Activated CD4-positive, alpha-beta T cell treated with anti-CD3 and anti-CD28 coated beads, Interleukin-2, amount 10 ng/mL, durations not matched to agents 7 days and 5 days (primary cell): ENCODE results near the gene RNF5. TPM values are rescaled to one million over a fixed set of nuclear protein-coding genes. Genes with fewer than 3 reads are reported as not detected.
"Not testable (repeated sequence)": the region's sequence is repeated elsewhere in the genome, so short reads cannot be mapped to it uniquely, and the experiment has no call there.

Source experiments
- CTCF ChIA-PET: fragments of 350-600 bp; sonication (Branson Sonifier 250); formaldehyde crosslinking; loops from one replicate; lab custom pipeline; 2021; ENCODE audit warnings: antibody characterized with exemption; lab: Charles Lee
- POLR2A ChIA-PET: fragments of 350-600 bp; sonication (Branson Sonifier 250); formaldehyde crosslinking; loops from one replicate; lab custom pipeline; 2021; ENCODE audit warnings: antibody characterized with exemption; lab: Charles Lee
- DNase-seq: peaks from one replicate; pipeline ENCODE4 v3.0.0-alpha.2; 2020
- H3K27ac Mint-ChIP-seq: one replicate; pipeline ENCODE4 v1.8.0; 2021; ENCODE audit warnings: mild to moderate bottlenecking, moderate library complexity, mixed read lengths
- H3K27me3 Mint-ChIP-seq: one replicate; pipeline ENCODE4 v1.8.0; 2021; ENCODE audit warnings: mixed read lengths
- H3K36me3 Mint-ChIP-seq: one replicate; pipeline ENCODE4 v1.8.0; 2021; ENCODE audit warnings: low read depth, mixed read lengths
- H3K4me1 Mint-ChIP-seq: one replicate; pipeline ENCODE4 v1.8.0; 2021; ENCODE audit warnings: mixed read lengths
- H3K4me3 Mint-ChIP-seq: one replicate; pipeline ENCODE4 v1.8.0; 2021; ENCODE audit warnings: mild to moderate bottlenecking, moderate library complexity, mixed read lengths
- H3K9me3 Mint-ChIP-seq: one replicate; pipeline ENCODE4 v1.8.0; 2021; ENCODE audit warnings: mixed read lengths
- total RNA-seq, 2 experiments: library from RNA; stranded (reverse); gene quantifications; one replicate each; pipeline ENCODE4 v1.2.3, GENCODE V29; 2021

Gene RNF5
- total RNA-seq, 2 experiments from 2014 or later, result 39.8 to 49.7 TPM

DNA sequence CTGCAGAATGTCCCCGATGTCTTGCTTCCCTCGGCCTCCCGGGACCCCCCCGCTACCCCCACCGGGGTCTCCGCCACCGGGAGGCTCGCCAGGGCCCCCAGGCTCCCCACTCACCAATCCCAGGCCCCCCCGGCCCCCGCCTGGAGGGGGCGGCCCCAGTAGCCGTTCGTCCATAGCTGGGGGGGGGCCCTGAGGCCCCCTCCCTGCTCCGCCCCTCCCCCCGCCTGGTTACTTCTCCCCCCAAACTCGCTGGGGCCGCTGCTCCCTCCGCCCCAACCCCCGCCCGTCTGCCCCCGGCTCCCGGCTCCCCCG, 11.5 kb downstream of the RNF5 start:
- peaks cover 60% of the 10 kb centered on the region for H3K36me3 Mint-ChIP-seq
- POLR2A ChIA-PET, result no interaction called here
- CTCF ChIA-PET, result interaction anchor here (1.3 to 1.4 kb wide), 3 partner anchors 8 to 59 kb away, joined by 3 to 6 read pairs (median 3); partner anchors contain the start of gene FKBPL

GRCh38 chr6:32190054-32190851, 12.0 kb downstream of the RNF5 start, which contains the start of gene PBX2:
TSS of gene PBX2 (minus strand) at chr6:32190202. CDS start at chr6:32189915, 287 bp downstream.
- Mint-ChIP-seq H3K4me3 (peak within 1 kb of the TSS; percentile 100), H3K36me3 (peaks cover 60% of the 10 kb centered on the region), H3K9me3 (no peaks in the 10 kb centered on the region), H3K4me1 (peaks cover 63% of the 10 kb centered on the region), H3K27me3 (no peaks in the 10 kb centered on the region), H3K27ac (peak within 1 kb of the TSS; percentile 97)
- ChIA-PET POLR2A (interaction anchor here (1.0 kb wide), 1 partner anchor 654 kb away, joined by 3 read pairs; no protein-coding TSS in a partner anchor), CTCF (interaction anchor here (0.9 to 1.4 kb wide), 5 partner anchors 9 to 60 kb away, joined by 3 to 6 read pairs (median 3); partner anchors contain the start of gene FKBPL)
- DNase-seq, result peak; percentile 93

More for the DNA sequence above, 11.5 kb downstream of the RNF5 start:
- no peaks in the 10 kb centered on the region for H3K9me3 Mint-ChIP-seq
- H3K4me3 Mint-ChIP-seq, result peak overlapping the region; percentile 100
- H3K27ac Mint-ChIP-seq, result peak overlapping the region; percentile 69
- no peaks in the 10 kb centered on the region for H3K27me3 Mint-ChIP-seq
- no peak for DNase-seq
- peaks cover 57% of the 10 kb centered on the region for H3K4me1 Mint-ChIP-seq

GRCh38 chr6:32190911-32191677, 12.9 kb downstream of the RNF5 start:
- no peaks in the 10 kb centered on the region for H3K27me3 Mint-ChIP-seq
- no peaks in the 10 kb centered on the region for H3K9me3 Mint-ChIP-seq
- H3K27ac Mint-ChIP-seq, result peak overlapping the region; percentile 97
- peak overlapping the region; percentile 100 for H3K4me3 Mint-ChIP-seq
- CTCF ChIA-PET, result interaction anchor here (0.9 to 1.4 kb wide), 5 partner anchors 9 to 61 kb away, joined by 3 to 6 read pairs (median 3); partner anchors contain the start of gene FKBPL
- POLR2A ChIA-PET, result interaction anchor here (1.0 kb wide), 1 partner anchor 654 kb away, joined by 3 read pairs; no protein-coding TSS in a partner anchor
- H3K36me3 Mint-ChIP-seq, result peaks cover 53% of the 10 kb centered on the region
- DNase-seq, result no peak
- H3K4me1 Mint-ChIP-seq, result peaks cover 58% of the 10 kb centered on the region

GRCh38 chr6:32191696-32192607, 13.7 kb downstream of the RNF5 start:
- no peaks in the 10 kb centered on the region for H3K27me3 Mint-ChIP-seq
- no peaks in the 10 kb centered on the region for H3K9me3 Mint-ChIP-seq
- peaks cover 45% of the 10 kb centered on the region for H3K36me3 Mint-ChIP-seq
- peaks cover 53% of the 10 kb centered on the region for H3K4me1 Mint-ChIP-seq
- ChIA-PET POLR2A (no interaction called here), CTCF (interaction anchor here (1.2 kb wide), 1 partner anchor 13 kb away, joined by 6 read pairs; no protein-coding TSS in a partner anchor)
- peak overlapping the region; percentile 97 for H3K27ac Mint-ChIP-seq
- DNase-seq, result no peak
- peak overlapping the region; percentile 100 for H3K4me3 Mint-ChIP-seq

- ChIA-PET POLR2A (interaction anchor here (1.0 kb wide), 1 partner anchor 64 kb away, joined by 3 read pairs; no protein-coding TSS in a partner anchor), CTCF (interaction anchor here (0.6 to 1.2 kb wide), 2 partner anchors 13 to 49 kb away, joined by 5 to 6 read pairs; no protein-coding TSS in a partner anchor)
- peak; percentile 73 for DNase-seq
- peaks cover 48% of the 10 kb centered on the region for H3K4me1 Mint-ChIP-seq
- no peaks in the 10 kb centered on the region for H3K27me3 Mint-ChIP-seq
- peaks cover 38% of the 10 kb centered on the region for H3K36me3 Mint-ChIP-seq
- peak within 1 kb of the TSS; percentile 97 for H3K27ac Mint-ChIP-seq
- no peaks in the 10 kb centered on the region for H3K9me3 Mint-ChIP-seq
- H3K4me3 Mint-ChIP-seq, result peak within 1 kb of the TSS; percentile 100
Measured at GRCh38 chr6:32192608-32193039, 14.4 kb downstream of the RNF5 start, which contains the start of gene GPSM3. TSS of gene GPSM3 (minus strand) at chr6:32192643. CDS start at chr6:32192513, 130 bp downstream.

DNA sequence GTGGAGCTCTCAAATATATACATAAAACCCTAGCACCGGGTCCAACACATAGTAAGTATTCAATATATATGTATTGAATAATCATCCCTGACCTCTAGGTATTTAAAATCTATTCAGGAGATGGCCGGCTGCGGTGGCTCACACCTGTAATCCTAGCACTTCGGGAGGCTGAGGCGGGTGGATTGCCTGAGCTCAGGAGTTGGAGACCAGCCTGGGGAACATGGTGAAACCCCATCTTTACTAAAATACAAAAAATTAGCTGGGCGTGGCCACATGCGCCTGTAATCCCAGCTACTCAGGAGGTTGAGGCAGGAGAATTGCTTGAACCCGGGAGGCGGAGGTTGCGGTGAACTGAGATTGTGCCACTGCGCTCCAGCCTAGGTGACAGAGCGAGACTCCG, 14.9 kb downstream of the RNF5 start:
- ChIA-PET CTCF (interaction anchor here (0.6 to 1.2 kb wide), 3 partner anchors 14 to 1543 kb away, joined by 4 to 6 read pairs (median 5); no protein-coding TSS in a partner anchor), POLR2A (interaction anchor here (1.0 kb wide), 1 partner anchor 64 kb away, joined by 3 read pairs; no protein-coding TSS in a partner anchor)
- DNase-seq, H3K27me3 Mint-ChIP-seq, H3K9me3 Mint-ChIP-seq: not testable (repeated sequence)
- H3K4me3 Mint-ChIP-seq, result peak overlapping the region; percentile 100
- H3K4me1 Mint-ChIP-seq, result peaks cover 43% of the 10 kb centered on the region
- H3K36me3 Mint-ChIP-seq, result peaks cover 33% of the 10 kb centered on the region
- H3K27ac Mint-ChIP-seq, result peak overlapping the region; percentile 97

- ChIA-PET CTCF (no interaction called here), POLR2A (no interaction called here)
- H3K9me3 Mint-ChIP-seq, result no peaks in the 10 kb centered on the region
- H3K4me1 Mint-ChIP-seq, result peaks cover 31% of the 10 kb centered on the region
- peaks cover 22% of the 10 kb centered on the region for H3K36me3 Mint-ChIP-seq
- no peaks in the 10 kb centered on the region for H3K27me3 Mint-ChIP-seq
- no peak for DNase-seq
- peak overlapping the region; percentile 91 for H3K4me3 Mint-ChIP-seq
- peak overlapping the region; percentile 99 for H3K27ac Mint-ChIP-seq
Measured at GRCh38 chr6:32194388-32194787, 16.2 kb downstream of the RNF5 start.

DNA sequence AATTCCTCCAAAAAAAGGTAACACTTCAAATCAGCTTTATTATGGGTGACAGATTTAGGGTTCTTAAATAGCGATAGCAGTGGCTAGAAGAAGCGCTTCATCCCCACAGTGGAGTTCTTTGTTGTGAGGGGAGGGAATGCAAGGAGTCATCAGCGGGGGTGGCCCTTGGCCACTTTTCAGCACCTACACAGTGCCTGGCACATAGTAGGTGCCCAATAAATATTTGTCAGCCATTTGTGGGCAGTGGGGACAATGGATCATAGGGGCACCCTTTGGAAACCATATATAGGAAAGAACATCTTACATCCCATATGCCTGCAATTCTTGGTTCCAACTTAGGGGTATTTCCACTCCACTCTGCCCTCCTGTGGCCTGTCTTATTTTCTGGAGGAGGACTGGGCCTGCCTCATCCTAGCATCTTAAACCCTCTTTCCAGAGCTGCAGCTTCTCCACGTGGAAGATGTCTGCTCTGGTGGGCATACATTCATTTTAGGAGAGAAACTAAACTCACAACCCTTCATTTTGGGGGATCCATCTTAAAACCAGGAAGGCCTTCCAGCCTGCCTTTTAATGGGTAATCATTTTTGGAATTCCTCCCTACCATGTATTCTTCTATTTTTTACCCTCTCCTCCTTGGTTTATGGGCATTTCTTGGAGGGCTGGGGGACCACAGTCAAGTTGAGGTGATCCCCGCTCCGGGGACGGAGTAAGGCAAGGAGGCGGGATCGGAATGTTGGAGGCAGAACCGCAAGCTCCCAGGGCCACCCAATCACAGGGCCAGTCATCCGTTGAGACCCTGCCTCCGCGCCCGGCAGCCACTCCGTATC, 16.8 kb downstream of the RNF5 start:
- Mint-ChIP-seq H3K27me3 (no peaks in the 10 kb centered on the region), H3K9me3 (no peaks in the 10 kb centered on the region), H3K36me3 (peaks cover 21% of the 10 kb centered on the region), H3K27ac (peak overlapping the region; percentile 99), H3K4me3 (peak overlapping the region; percentile 91), H3K4me1 (peaks cover 31% of the 10 kb centered on the region)
- CTCF ChIA-PET, result interaction anchor here (0.7 to 1.5 kb wide), 11 partner anchors 8 to 92 kb away, joined by 3 to 10 read pairs (median 4); partner anchors contain the start of genes ATF6B and FKBPL
- DNase-seq, result peak; percentile 53
- POLR2A ChIA-PET, result interaction anchor here (0.8 kb wide), 1 partner anchor 649 kb away, joined by 3 read pairs; the partner anchor contains the start of gene PSMB8

DNA sequence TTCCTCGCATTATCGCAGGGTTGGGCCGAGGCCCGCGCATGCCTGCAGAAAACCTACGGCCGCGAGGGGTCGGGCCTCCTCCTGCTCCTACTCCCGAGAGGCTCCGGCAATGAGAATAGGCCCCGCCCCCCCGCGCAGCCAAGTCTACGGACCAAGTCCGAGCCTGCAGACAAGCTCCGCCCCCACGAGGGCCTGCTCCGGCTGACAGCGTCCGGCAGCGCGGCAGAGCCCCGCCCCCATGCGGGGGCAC, 17.4 kb downstream of the RNF5 start:
- Mint-ChIP-seq H3K27ac (peak overlapping the region; percentile 99), H3K36me3 (peaks cover 15% of the 10 kb centered on the region), H3K4me1 (peaks cover 31% of the 10 kb centered on the region), H3K4me3 (peak overlapping the region; percentile 91), H3K9me3 (no peaks in the 10 kb centered on the region), H3K27me3 (no peaks in the 10 kb centered on the region)
- DNase-seq, result peak; percentile 100
- ChIA-PET CTCF (interaction anchor here (0.7 to 1.5 kb wide), 11 partner anchors 9 to 92 kb away, joined by 3 to 10 read pairs (median 4); partner anchors contain the start of genes ATF6B and FKBPL), POLR2A (interaction anchor here (0.8 kb wide), 2 partner anchors 68 to 649 kb away, joined by 3 to 4 read pairs; partner anchors contain the start of genes ATF6B and PSMB8)

DNA sequence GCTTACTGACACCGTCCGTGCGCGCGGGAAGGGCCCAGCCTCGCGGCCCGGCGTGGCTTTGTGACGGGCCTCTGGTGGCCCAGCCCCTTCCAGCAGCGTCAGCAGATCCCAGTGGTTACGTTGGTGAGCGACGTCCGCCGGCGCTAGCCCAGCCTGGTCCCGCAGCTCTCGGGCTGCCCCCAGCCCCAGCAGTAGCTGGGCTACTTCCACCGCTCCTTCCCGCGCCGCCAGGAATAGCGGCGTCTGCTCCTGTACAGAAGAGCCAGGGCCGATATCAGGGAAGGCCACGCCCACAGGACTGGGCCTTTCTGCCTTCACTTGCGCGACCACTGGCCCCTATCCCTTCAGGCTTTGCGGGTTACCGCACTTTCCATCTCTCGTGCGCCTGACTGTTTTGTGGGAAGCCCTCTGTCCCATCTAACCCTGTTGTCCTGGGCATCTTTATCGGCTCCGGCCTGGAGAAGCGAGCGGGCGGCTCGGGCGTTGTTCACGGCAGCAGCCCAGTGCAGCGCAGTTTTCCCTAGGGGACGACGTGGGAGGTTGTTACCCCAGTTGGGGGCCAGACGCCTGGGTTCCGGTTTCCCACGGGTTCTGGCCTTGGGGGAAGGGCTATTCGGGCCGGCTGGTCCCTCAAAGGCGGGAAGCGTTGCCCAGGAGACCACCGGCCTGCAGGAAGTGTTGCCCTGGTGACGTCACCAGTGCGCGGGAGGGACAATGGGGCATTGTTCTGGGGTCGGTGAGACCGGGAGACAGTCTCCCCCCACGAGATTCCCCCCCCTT, 17.9 kb downstream of the RNF5 start:
- Mint-ChIP-seq H3K27ac (peak overlapping the region; percentile 99), H3K4me1 (peaks cover 31% of the 10 kb centered on the region), H3K27me3 (no peaks in the 10 kb centered on the region), H3K36me3 (peaks cover 12% of the 10 kb centered on the region), H3K9me3 (no peaks in the 10 kb centered on the region), H3K4me3 (peak overlapping the region; percentile 91)
- peak; percentile 64 for DNase-seq
- POLR2A ChIA-PET, result interaction anchor here (0.8 kb wide), 2 partner anchors 68 to 648 kb away, joined by 3 to 4 read pairs; partner anchors contain the start of genes ATF6B and PSMB8
- CTCF ChIA-PET, result interaction anchor here (0.7 to 1.5 kb wide), 11 partner anchors 9 to 93 kb away, joined by 3 to 10 read pairs (median 4); partner anchors contain the start of genes ATF6B and FKBPL
